HepG2 (cell line): ENCODE data around the gene ANP32B. TPM values are rescaled to one million over a fixed set of nuclear protein-coding genes. Genes with fewer than 3 reads are reported as not detected.

Source experiments
- ATAC-seq: fragments of 200-7000 bp; cut with Tn5 transposase; 3 replicates; pipeline ENCODE4 v1.9.1; 2020; ENCODE audit warnings: mild to moderate bottlenecking, moderate library complexity
- BruUV-seq: library from RNA; stranded (reverse); fragments of 400-500 nt; replicated peaks from 2 replicates; lab custom pipeline; 2021; lab: Mats Ljungman, UMichigan
- CTCF ChIA-PET: fragments of 300-600 bp; formaldehyde crosslinking; extraction: SDS; loops from one replicate; lab custom pipeline; 2021; ENCODE audit warnings: low total read pairs, inconsistent platforms, low intra/inter-chr PET ratio; lab: Yijun Ruan, JAX
- POLR2A ChIA-PET: fragments of 350-600 bp; sonication (Branson Sonifier 250); formaldehyde crosslinking; loops from one replicate; lab custom pipeline; 2020; ENCODE audit warnings: antibody characterized with exemption, inconsistent platforms; lab: Yijun Ruan, JAX
- DNase-seq: peaks from one replicate; pipeline ENCODE4 v3.0.0-alpha.2; 2015; ENCODE audit warnings: low spot score
- FAIRE-seq: peaks from 3 replicates; lab custom pipeline; 2011; peaks lifted over from hg19 to GRCh38; lab: Jason Lieb, UNC
- H2AFZ ChIP-seq: one replicate; pipeline ENCODE4 v1.6.1; 2011; ENCODE audit warnings: low read length, inconsistent platforms
- H3K27ac ChIP-seq: fragments of 300-600 bp; 3 replicates; pipeline ENCODE4 v1.8.0; 2011; ENCODE audit warnings: mixed run types, mild to moderate bottlenecking, mixed read lengths, low read length, inconsistent platforms; ENCODE audit not compliant: insufficient read depth; ENCODE audit errors: extremely low read length
- H3K27me3 ChIP-seq, 2 experiments: fragments of 200-600 bp in 1 of 2; 2 replicates in 1 of 2; 3 replicates in 1 of 2; pipeline versions ENCODE4 v1.6.0 to v1.8.0; 2011; ENCODE audit warnings: low read length in 2 of 2, mild to moderate bottlenecking in 2 of 2, moderate library complexity in 2 of 2, inconsistent platforms in 1 of 2; ENCODE audit not compliant: insufficient read depth in 2 of 2, control insufficient read depth in 1 of 2
- H3K36me3 ChIP-seq, 2 experiments: fragments of 200-600 bp in 1 of 2; replicated peaks in 1 of 2; 2 replicates in 1 of 2; 3 replicates in 1 of 2; pipeline versions ENCODE4 v1.5.1 to v1.8.0; 2011; ENCODE audit warnings: low read length in 2 of 2, inconsistent platforms in 1 of 2; ENCODE audit not compliant: insufficient read depth in 2 of 2, control insufficient read depth in 1 of 2
- H3K4me1 ChIP-seq: 2 replicates; pipeline ENCODE4 v1.5.1; 2012; ENCODE audit warnings: low read length, inconsistent platforms; ENCODE audit not compliant: insufficient read depth
- H3K4me2 ChIP-seq: 2 replicates; pipeline ENCODE4 v1.6.0; 2011; ENCODE audit warnings: low read depth, low read length, inconsistent platforms
- H3K4me3 ChIP-seq, 3 experiments: fragments of 200-600 bp in 1 of 3; sonication (generic), shearing (Covaris generic) in 1 of 3; replicated peaks in 1 of 3; 2 replicates each; pipeline ENCODE4 v1.5.1; 2011 to 2016; ENCODE audit warnings: low read length in 3 of 3, inconsistent platforms in 2 of 3, low read depth in 2 of 3, mild to moderate bottlenecking in 2 of 3, control low read depth in 1 of 3, mixed read lengths in 1 of 3; ENCODE audit not compliant: insufficient read depth in 1 of 3
- H3K79me2 ChIP-seq: one replicate; pipeline ENCODE4 v1.6.1; 2011; ENCODE audit warnings: low read length, inconsistent platforms; ENCODE audit not compliant: insufficient read depth
- H3K9ac ChIP-seq: 2 replicates; pipeline ENCODE4 v1.6.0; 2011; ENCODE audit warnings: mild to moderate bottlenecking, low read depth, low read length, inconsistent platforms; ENCODE audit not compliant: insufficient read depth
- H3K9me3 ChIP-seq: 2 replicates; pipeline ENCODE4 v1.5.1; 2012; ENCODE audit warnings: mild to moderate bottlenecking, low read length
- H4K20me1 ChIP-seq: 2 replicates; pipeline ENCODE4 v1.6.0; 2011; ENCODE audit warnings: inconsistent platforms, mild to moderate bottlenecking, low read length, moderate library complexity; ENCODE audit not compliant: insufficient read depth
- ARID3A ChIP-seq: IDR thresholded peaks from 2 replicates; pipeline ENCODE4 v1.6.1; 2012; ENCODE audit warnings: low read depth, low read length, improper control_type of control experiment
- HHEX ChIP-seq: IDR thresholded peaks from 2 replicates; pipeline ENCODE4 v1.6.1; 2016; ENCODE audit warnings: control low read depth
- MAFK ChIP-seq, 2 experiments: IDR thresholded peaks in 1 of 2; conservative IDR thresholded peaks in 1 of 2; 2 replicates each; pipeline ENCODE4 v1.6.1; 2011; ENCODE audit warnings: improper control_type of control experiment in 2 of 2, low read length in 2 of 2
- SETDB1 ChIP-seq: sonication (generic); formaldehyde crosslinking; IDR thresholded peaks from 2 replicates; pipeline ENCODE4 v1.5.1; 2020; ENCODE audit warnings: missing genetic modification reagents, mild to moderate bottlenecking, borderline replicate concordance
- TBX3 ChIP-seq: fragments of 450-650 bp; IDR thresholded peaks from 2 replicates; pipeline ENCODE4 v1.6.1; 2017; ENCODE audit warnings: antibody characterized with exemption, mild to moderate bottlenecking, inconsistent platforms, borderline replicate concordance
- ZBTB20 ChIP-seq: sonication (generic); formaldehyde crosslinking; IDR thresholded peaks from 2 replicates; pipeline ENCODE4 v1.8.1; 2023; ENCODE audit warnings: missing genetic modification reagents, low read depth, mild to moderate bottlenecking, borderline replicate concordance
- ZBTB44 ChIP-seq: sonication (generic); formaldehyde crosslinking; IDR thresholded peaks from 2 replicates; pipeline ENCODE4 v1.4.0; 2020; ENCODE audit warnings: missing genetic modification reagents
- ZFX ChIP-seq: sonication (generic); formaldehyde crosslinking; IDR thresholded peaks from 2 replicates; pipeline ENCODE4 v1.4.0; 2020; ENCODE audit warnings: mild to moderate bottlenecking, low read depth, missing genetic modification reagents, moderate library complexity
- WGBS: methylation state at CpG from one replicate; pipeline ENCODE4 v1.1.6; 2017; ENCODE audit warnings: low lambda C conversion rate; 5-methylcytosine and 5-hydroxymethylcytosine counted together
- in situ Hi-C: cut with HindIII; loops from 2 replicates; pipeline ENCODE4 v1.10.0; 2017; ENCODE audit warnings: low pct_unique_long_range_greater_than_20kb; ENCODE audit not compliant: extremely low pct_ligation_motif_present
- intact Hi-C: fragments of 100-400 bp; cut with micrococcal nuclease; formaldehyde crosslinking; loops from one replicate; pipeline ENCODE4 v1.10.0; 2022; ENCODE audit not compliant: unreplicated experiment
- polyA plus RNA-seq, 8 experiments: library from polyadenylated mRNA; depleted of rRNA in 3 of 8; stranded (reverse) in 7 of 8; unstranded in 1 of 8; fragments of >200 nt; fragmentation: Illumina TruSeq in 4 of 8; extraction: Trizol in 4 of 8; gene quantifications; 2 replicates each; pipeline versions ENCODE4 v1.2.1 to v1.2.3, GENCODE V29; 2011 to 2016; ENCODE audit warnings: low read depth in 4 of 8, missing spikeins in 1 of 8, mixed read lengths in 1 of 8; ENCODE audit not compliant: insufficient read depth in 1 of 8
- total RNA-seq, 5 experiments: library from RNA; depleted of rRNA; stranded (reverse); fragments of >200 nt; fragmentation: Illumina TruSeq; extraction: Trizol; gene quantifications; 2 replicates each; pipeline ENCODE4 v1.2.3, GENCODE V29; 2016; ENCODE audit warnings: low read depth in 1 of 5

ANP32B gene
- total and polyA plus RNA-seq, 2 of the 13 experiments (the other 11 are each of a cell fraction or from before 2014, with no cell fraction given) = 22.1 to 37.5 TPM

GRCh38 chr9:98024702-98025101 is 41.6 kb downstream of the ANP32B start:
- Histone ChIP-seq H3K27ac (no peak overlapping the region), H3K4me2 (no peak overlapping the region), H4K20me1 (no peaks in the 10 kb centered on the region), H3K4me3 (no peak overlapping the region), H3K36me3 (peaks cover 3 to 6% of the 10 kb centered on the region in 2 experiments; a peak in 2 of 5 replicates), H3K79me2 (no peaks in the 10 kb centered on the region), H3K4me1 (no peaks in the 10 kb centered on the region), H3K9me3 (no peaks in the 10 kb centered on the region), H3K9ac (no peak overlapping the region), H2AFZ (no peak overlapping the region), H3K27me3 (no peaks in the 10 kb centered on the region)
- no TSS peak for BruUV-seq
- no CpG with 5 or more reads among the region's 1 CpG for WGBS
- FAIRE-seq (no peak), DNase-seq (no peak), ATAC-seq (no peak)
- CTCF ChIA-PET = no interaction called here
- in situ Hi-C loops (no loop called here), intact Hi-C loops (no loop called here)
- TF ChIP-seq TBX3 (peak; percentile 57; the same call in 1 of the 2 replicates), SETDB1 (no peak), HHEX (CRISPR knock-in tag) (peak; percentile 63; the same call in 1 of the 2 replicates)
- POLR2A ChIA-PET = no interaction called here

DNA sequence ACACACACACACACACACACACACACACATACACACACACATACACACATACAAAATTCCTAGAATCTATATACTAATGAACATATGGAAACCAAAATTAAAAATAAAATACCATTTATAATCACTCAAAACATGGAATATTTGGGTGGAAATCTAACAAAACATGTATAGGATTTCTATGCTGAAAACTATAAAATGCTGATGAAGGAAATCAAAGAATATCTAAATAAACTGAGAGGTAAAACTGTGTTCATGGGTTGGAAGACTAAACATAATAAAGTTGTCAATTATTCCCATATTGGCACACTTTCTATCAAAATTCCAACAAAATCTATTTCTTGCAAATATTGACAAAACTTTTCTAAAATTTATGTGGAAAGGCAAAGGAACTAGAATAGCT is 48.0 kb downstream of the ANP32B start:
- Histone ChIP-seq H3K9ac (no peak overlapping the region), H4K20me1 (no peaks in the 10 kb centered on the region), H3K79me2 (no peaks in the 10 kb centered on the region), H3K4me1 (peaks cover 10% of the 10 kb centered on the region; the same call in 1 of the 2 replicates), H3K36me3 (no peaks in the 10 kb centered on the region), H3K4me3 (no peak overlapping the region), H2AFZ (no peak overlapping the region), H3K4me2 (no peak overlapping the region), H3K27ac (no peak overlapping the region), H3K27me3 (no peaks in the 10 kb centered on the region), H3K9me3 (no peaks in the 10 kb centered on the region)
- in situ Hi-C loops = loop anchor here (10.0 kb wide), 1 partner anchor 106 kb away; the partner anchor contains the start of gene TRMO
- DNase-seq (no peak), ATAC-seq (no peak), FAIRE-seq (no peak)
- no TSS peak for BruUV-seq
- CTCF ChIA-PET = no interaction called here
- intact Hi-C loops = no loop called here
- POLR2A ChIA-PET = no interaction called here
- TF ChIP-seq ZBTB44 (CRISPR knock-in tag) (no peak), ARID3A (no peak), ZBTB20 (CRISPR knock-in tag) (no peak), MAFK (conservative IDR thresholded peaks at IDR 0.05 in 1 of 2, IDR thresholded peaks at IDR 0.05 in 1 of 2; ENCODE audit: low read length in 2 of 2) (0 out of 4 replicates have a peak, but pooled peaks of 1 of the 2 experiments have one; percentile 14), ZFX (CRISPR knock-in tag) (no peak)
